Left kidney (tissue), 2 donors: ENCODE results near the gene RAI14. TPM values are rescaled to one million over a fixed set of nuclear protein-coding genes. Genes with fewer than 3 reads are reported as not detected.
A peak's percentile ranks its signal among the peaks of the same experiment; 100 is the strongest.

Source experiments
- DNase-seq: peaks from one replicate; pipeline ENCODE4 v3.0.0-alpha.2; 2013
- polyA plus RNA-seq: library from polyadenylated mRNA; unstranded; fragments of 120-200 nt; gene quantifications from one replicate; pipeline ENCODE4 v1.2.1, GENCODE V29; 2013; ENCODE audit not compliant: insufficient read length

Gene RAI14
- polyA plus RNA-seq, 1 donor: 102 TPM

- no peak for DNase-seq
These were observed 23.2 kb upstream of the RAI14 start for GRCh38 chr5:34632807-34633422.

GRCh38 chr5:34639852-34640626, 16.1 kb upstream of the RAI14 start:
- no peak for DNase-seq

GRCh38 chr5:34648039-34648839, 7.9 kb upstream of the RAI14 start:
- no peak for DNase-seq

- DNase-seq: no peak
These were observed 7.3 kb upstream of the RAI14 start for GRCh38 chr5:34648840-34649158.

GRCh38 chr5:34651791-34652190, 4.3 kb upstream of the RAI14 start:
- DNase-seq: no peak

GRCh38 chr5:34652466-34652865, 3.7 kb upstream of the RAI14 start:
- DNase-seq: no peak

GRCh38 chr5:34652914-34653313, 3.2 kb upstream of the RAI14 start:
- DNase-seq: no peak

- DNase-seq: no peak
These were observed 2.4 kb upstream of the RAI14 start for GRCh38 chr5:34653708-34654107.

GRCh38 chr5:34655354-34655991, 655 bp upstream of the RAI14 start:
- DNase-seq: peak; percentile 81

GRCh38 chr5:34656700-34657273, 659 bp downstream of the RAI14 start:
- peak; percentile 29 for DNase-seq

- peak; percentile 35 for DNase-seq
These were observed 1.3 kb downstream of the RAI14 start for GRCh38 chr5:34657274-34657921.

GRCh38 chr5:34657988-34658387, 1.9 kb downstream of the RAI14 start:
- DNase-seq: peak; percentile 24

GRCh38 chr5:34659168-34659567, 3.0 kb downstream of the RAI14 start:
- DNase-seq: no peak

GRCh38 chr5:34660444-34660843, 4.3 kb downstream of the RAI14 start:
- no peak for DNase-seq

GRCh38 chr5:34663771-34664496, 7.8 kb downstream of the RAI14 start:
- no peak for DNase-seq

- DNase-seq: no peak
These were observed 10.4 kb downstream of the RAI14 start for GRCh38 chr5:34666392-34667080.

GRCh38 chr5:34667705-34668104, 11.6 kb downstream of the RAI14 start:
- no peak for DNase-seq

- no peak for DNase-seq
These were observed 13.9 kb downstream of the RAI14 start for GRCh38 chr5:34669931-34670516.

GRCh38 chr5:34672196-34672595, 16.1 kb downstream of the RAI14 start:
- no peak for DNase-seq
